Prostate gland (tissue), 2 donors: ENCODE results near the gene KCND3.

ENCODE experiments used
- POLR2A ChIP-seq: fragments of 450-650 bp; IDR thresholded peaks from one replicate; pipeline ENCODE4 v1.6.1; 2016; ENCODE audit warnings: antibody characterized with exemption, mild to moderate bottlenecking
- POLR2AphosphoS5 ChIP-seq: sonication (generic); formaldehyde crosslinking; IDR thresholded peaks from one replicate; pipeline ENCODE4 v1.6.1; 2017; ENCODE audit warnings: antibody characterized with exemption
- TF ChIP-seq, protein P1 (sequence below), 4 experiments: fragments of 200-600 bp in 2 of 4; fragments of 450-650 bp in 2 of 4; sonication (generic) in 2 of 4; IDR thresholded peaks; 1 replicate in 3 of 4; 2 replicates in 1 of 4; pipeline ENCODE4 v1.5.1; 2016 to 2019; ENCODE audit warnings: antibody characterized with exemption in 4 of 4, mild to moderate bottlenecking in 2 of 4, moderate library complexity in 2 of 4

DNA sequence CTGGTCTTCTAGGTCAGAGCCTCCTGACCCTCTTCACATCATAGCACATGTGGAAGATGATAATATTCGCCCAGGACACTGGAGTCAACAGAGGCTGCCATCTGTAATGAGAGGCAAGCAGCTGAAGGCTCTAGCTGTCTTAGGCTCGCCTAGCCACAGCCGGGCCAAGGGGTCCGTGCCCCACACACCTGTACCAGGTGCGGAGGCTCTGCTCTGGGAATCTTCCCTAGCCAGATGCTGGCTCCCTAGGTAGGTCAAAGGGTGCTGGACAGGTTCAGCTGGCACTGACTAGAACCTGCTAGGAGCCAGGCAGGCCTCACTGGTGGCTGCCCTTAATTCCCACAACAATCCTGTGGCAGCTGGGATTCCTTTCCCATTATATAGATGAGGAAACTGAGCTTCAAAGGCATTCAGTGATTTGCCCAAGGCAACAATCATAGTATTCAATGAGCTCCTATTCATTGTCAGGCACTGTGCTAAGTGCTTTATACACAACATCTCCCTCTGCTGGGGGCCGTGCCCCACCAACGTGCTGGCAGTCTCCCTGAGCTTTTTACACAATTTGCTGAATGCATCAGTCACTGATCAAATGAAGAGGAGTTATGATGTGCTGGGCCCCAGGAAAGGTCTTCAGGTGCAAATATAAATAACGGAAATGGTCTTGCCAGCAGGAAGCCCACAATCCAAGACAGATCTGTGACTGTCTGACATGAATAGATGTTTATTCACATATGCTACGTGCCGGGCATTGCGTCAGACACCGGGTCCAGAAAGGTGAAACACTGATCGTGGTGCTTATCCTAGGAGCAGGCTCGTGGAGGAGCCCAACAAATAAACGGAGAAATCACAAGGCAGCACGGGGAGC lies 175.8 kb downstream of the KCND3 start:
- no peak for TF ChIP-seq POLR2A
- TF ChIP-seq, protein P1, sequence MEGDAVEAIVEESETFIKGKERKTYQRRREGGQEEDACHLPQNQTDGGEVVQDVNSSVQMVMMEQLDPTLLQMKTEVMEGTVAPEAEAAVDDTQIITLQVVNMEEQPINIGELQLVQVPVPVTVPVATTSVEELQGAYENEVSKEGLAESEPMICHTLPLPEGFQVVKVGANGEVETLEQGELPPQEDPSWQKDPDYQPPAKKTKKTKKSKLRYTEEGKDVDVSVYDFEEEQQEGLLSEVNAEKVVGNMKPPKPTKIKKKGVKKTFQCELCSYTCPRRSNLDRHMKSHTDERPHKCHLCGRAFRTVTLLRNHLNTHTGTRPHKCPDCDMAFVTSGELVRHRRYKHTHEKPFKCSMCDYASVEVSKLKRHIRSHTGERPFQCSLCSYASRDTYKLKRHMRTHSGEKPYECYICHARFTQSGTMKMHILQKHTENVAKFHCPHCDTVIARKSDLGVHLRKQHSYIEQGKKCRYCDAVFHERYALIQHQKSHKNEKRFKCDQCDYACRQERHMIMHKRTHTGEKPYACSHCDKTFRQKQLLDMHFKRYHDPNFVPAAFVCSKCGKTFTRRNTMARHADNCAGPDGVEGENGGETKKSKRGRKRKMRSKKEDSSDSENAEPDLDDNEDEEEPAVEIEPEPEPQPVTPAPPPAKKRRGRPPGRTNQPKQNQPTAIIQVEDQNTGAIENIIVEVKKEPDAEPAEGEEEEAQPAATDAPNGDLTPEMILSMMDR (IDR thresholded peaks at IDR 0.05), result no peak
- TF ChIP-seq POLR2AphosphoS5, result no peak
